HL-60 (cell line): ENCODE data around the gene RAP1GAP2.

Experiments
- CTCF ChIP-seq: IDR thresholded peaks from one replicate; pipeline ENCODE4 v1.5.1; 2011; ENCODE audit warnings: low read length, control low read depth, inconsistent platforms; ENCODE audit not compliant: insufficient read depth
- POLR2AphosphoS5 ChIP-seq: IDR thresholded peaks from 2 replicates; pipeline ENCODE4 v1.6.1; 2012; ENCODE audit warnings: low read depth
- REST ChIP-seq: IDR thresholded peaks from 2 replicates; pipeline ENCODE4 v1.6.1; 2012; ENCODE audit warnings: low read depth; ENCODE audit not compliant: insufficient replicate concordance
- SPI1 ChIP-seq: IDR thresholded peaks from 2 replicates; pipeline ENCODE4 v1.6.1; 2012; ENCODE audit warnings: low read depth, mild to moderate bottlenecking, borderline replicate concordance

- no peak for TF ChIP-seq CTCF
- no peak for TF ChIP-seq REST
- TF ChIP-seq POLR2AphosphoS5: no peak
- no peak for TF ChIP-seq SPI1
Observed at GRCh38 chr17:3008336-3009288, 212.4 kb downstream of the RAP1GAP2 start.
